ENCODE measurements around the gene SAMD13. TPM values are rescaled to one million over a fixed set of nuclear protein-coding genes. Genes with fewer than 3 reads are reported as not detected.
A peak's percentile ranks its signal among the peaks of the same experiment; 100 is the strongest.

Gene SAMD13
- total and polyA plus RNA-seq, 4 experiments from 2014 or later: 0.22 TPM; not detected in 3

- DNase-seq: no peak
- Mint-ChIP-seq H3K4me3 (peak overlapping the region in 7 of 8 donors; percentile 2 to 60 (median 19)), H3K27me3 (peaks cover 7 to 22% of the 10 kb centered on the region in 2 donors), H3K36me3 (peaks cover 3 to 7% of the 10 kb centered on the region in 2 donors), H3K4me1 (peaks cover 9 to 33% (median 25%) of the 10 kb centered on the region in 4 donors), H3K27ac (no peak overlapping the region), H3K9me3 (peaks cover 0 to 17% (median 13%) of the 10 kb centered on the region in 8 donors)
- no peak overlapping the region for H3K4me3 ChIP-seq (ENCODE audit: low read length in 2 of 2)
- peaks cover 29% of the 10 kb centered on the region for H3K4me1 ChIP-seq (ENCODE audit: insufficient read depth, low read length)
- H3K27ac ChIP-seq (ENCODE audit: low read depth, low read length): no peak overlapping the region
- CTCF ChIA-PET (ENCODE audit: partially characterized antibody): interaction anchor here (1.0 to 1.1 kb wide), 2 partner anchors 132 to 955 kb away, joined by 3 read pairs; no protein-coding TSS in a partner anchor
- H3K9me3 ChIP-seq (ENCODE audit: control insufficient read depth in 1 of 2, low read length in 2 of 2): no peaks in the 10 kb centered on the region
- peaks cover 3% of the 10 kb centered on the region for H3K27me3 ChIP-seq (ENCODE audit: insufficient read depth, low read length)
- POLR2A ChIA-PET (ENCODE audit: partially characterized antibody): interaction anchor here (1.3 kb wide), 1 partner anchor 160 kb away, joined by 3 read pairs; the partner anchor contains the start of gene PRKACB
- intact Hi-C loops (cut with micrococcal nuclease): loop anchor here (2.0 to 5.0 kb wide), 2 partner anchors 129 to 159 kb away; partner anchors contain the start of gene PRKACB
- no peaks in the 10 kb centered on the region for H3K36me3 ChIP-seq (ENCODE audit: insufficient read depth, low read length)
These were observed 1.9 kb downstream of the SAMD13 start for GRCh38 chr1:84303314-84303830.

- H3K4me1 Mint-ChIP-seq: peaks cover 2 to 11% (median 10%) of the 10 kb centered on the region in 4 donors
- peaks cover 0 to 7% of the 10 kb centered on the region in 2 donors for H3K36me3 Mint-ChIP-seq
- peaks cover 4 to 19% of the 10 kb centered on the region in 2 donors for H3K27me3 Mint-ChIP-seq
- no peak for DNase-seq
- ChIA-PET POLR2A (ENCODE audit: partially characterized antibody) (no interaction called here), CTCF (ENCODE audit: partially characterized antibody) (no interaction called here)
- H3K9me3 Mint-ChIP-seq: peaks cover 0 to 17% (median 13%) of the 10 kb centered on the region in 8 donors
- no peak overlapping the region for H3K27ac Mint-ChIP-seq
- H3K27me3 ChIP-seq (ENCODE audit: insufficient read depth, low read length): no peaks in the 10 kb centered on the region
- H3K36me3 ChIP-seq (ENCODE audit: insufficient read depth, low read length): no peaks in the 10 kb centered on the region
- no peak overlapping the region for H3K4me3 Mint-ChIP-seq
- H3K9me3 ChIP-seq (ENCODE audit: control insufficient read depth in 1 of 2, low read length in 2 of 2): no peaks in the 10 kb centered on the region
- H3K4me1 ChIP-seq (ENCODE audit: insufficient read depth, low read length): peaks cover 12% of the 10 kb centered on the region
- intact Hi-C loops (cut with micrococcal nuclease): no loop called here
- H3K4me3 ChIP-seq (ENCODE audit: low read length in 2 of 2): no peak overlapping the region
- H3K27ac ChIP-seq (ENCODE audit: low read depth, low read length): no peak overlapping the region
These were observed 5.9 kb downstream of the SAMD13 start for GRCh38 chr1:84307398-84307797.

- H3K27me3 Mint-ChIP-seq: peaks cover 8 to 20% of the 10 kb centered on the region in 2 donors
- DNase-seq: no peak
- Histone ChIP-seq H3K27me3 (ENCODE audit: insufficient read depth, low read length) (no peaks in the 10 kb centered on the region), H3K9me3 (ENCODE audit: control insufficient read depth in 1 of 2, low read length in 2 of 2) (no peaks in the 10 kb centered on the region), H3K36me3 (ENCODE audit: insufficient read depth, low read length) (no peaks in the 10 kb centered on the region), H3K27ac (ENCODE audit: low read depth, low read length) (no peak overlapping the region), H3K4me1 (ENCODE audit: insufficient read depth, low read length) (no peaks in the 10 kb centered on the region), H3K4me3 (ENCODE audit: low read length in 2 of 2) (no peak overlapping the region)
- no peak overlapping the region for H3K4me3 Mint-ChIP-seq
- peaks cover 0 to 17% (median 12%) of the 10 kb centered on the region in 8 donors for H3K9me3 Mint-ChIP-seq
- peaks cover 0 to 7% of the 10 kb centered on the region in 2 donors for H3K36me3 Mint-ChIP-seq
- CTCF ChIA-PET (ENCODE audit: partially characterized antibody): interaction anchor here (1.2 kb wide), 1 partner anchor 122 kb away, joined by 6 read pairs; no protein-coding TSS in a partner anchor
- H3K4me1 Mint-ChIP-seq: no peaks in the 10 kb centered on the region
- H3K27ac Mint-ChIP-seq: no peak overlapping the region
- POLR2A ChIA-PET (ENCODE audit: partially characterized antibody): no interaction called here
- intact Hi-C loops (cut with micrococcal nuclease): no loop called here
These were observed 9.8 kb downstream of the SAMD13 start for GRCh38 chr1:84311296-84311695.

GRCh38 chr1:84319662-84320061, 18.2 kb downstream of the SAMD13 start:
- H3K4me1 Mint-ChIP-seq: no peaks in the 10 kb centered on the region

GRCh38 chr1:84327830-84328229, 26.3 kb downstream of the SAMD13 start:
- no peak overlapping the region for H3K4me3 Mint-ChIP-seq
- no peaks in the 10 kb centered on the region for H3K4me1 Mint-ChIP-seq
- CTCF ChIA-PET (ENCODE audit: partially characterized antibody): no interaction called here

More at GRCh38 chr1:84319662-84320061, 18.2 kb downstream of the SAMD13 start:
- H3K36me3 ChIP-seq (ENCODE audit: insufficient read depth, low read length): no peaks in the 10 kb centered on the region
- H3K27ac Mint-ChIP-seq: no peak overlapping the region
- no peak overlapping the region for H3K4me3 Mint-ChIP-seq
- no peak overlapping the region for H3K4me3 ChIP-seq (ENCODE audit: low read length in 2 of 2)
- H3K27me3 ChIP-seq (ENCODE audit: insufficient read depth, low read length): no peaks in the 10 kb centered on the region
- H3K9me3 ChIP-seq (ENCODE audit: control insufficient read depth in 1 of 2, low read length in 2 of 2): no peaks in the 10 kb centered on the region
- DNase-seq: no peak
- H3K9me3 Mint-ChIP-seq: peaks cover 0 to 10% (median 6%) of the 10 kb centered on the region in 8 donors
- intact Hi-C loops (cut with micrococcal nuclease): no loop called here
- H3K27ac ChIP-seq (ENCODE audit: low read depth, low read length): no peak overlapping the region
- peaks cover 6 to 23% of the 10 kb centered on the region in 2 donors for H3K27me3 Mint-ChIP-seq
- H3K36me3 Mint-ChIP-seq: no peaks in the 10 kb centered on the region
- H3K4me1 ChIP-seq (ENCODE audit: insufficient read depth, low read length): no peaks in the 10 kb centered on the region
- CTCF ChIA-PET (ENCODE audit: partially characterized antibody): no interaction called here
- POLR2A ChIA-PET (ENCODE audit: partially characterized antibody): no interaction called here

GRCh38 chr1:84330125-84330984, 28.8 kb downstream of the SAMD13 start:
- CTCF ChIA-PET (ENCODE audit: partially characterized antibody): no interaction called here
- Histone ChIP-seq H3K27me3 (ENCODE audit: insufficient read depth, low read length) (no peaks in the 10 kb centered on the region), H3K9me3 (ENCODE audit: control insufficient read depth in 1 of 2, low read length in 2 of 2) (no peaks in the 10 kb centered on the region), H3K36me3 (ENCODE audit: insufficient read depth, low read length) (no peaks in the 10 kb centered on the region), H3K4me3 (ENCODE audit: low read length in 2 of 2) (no peak overlapping the region), H3K4me1 (ENCODE audit: insufficient read depth, low read length) (no peaks in the 10 kb centered on the region), H3K27ac (ENCODE audit: low read depth, low read length) (no peak overlapping the region)
- intact Hi-C loops (cut with micrococcal nuclease): no loop called here
- POLR2A ChIA-PET (ENCODE audit: partially characterized antibody): no interaction called here
- H3K27ac Mint-ChIP-seq: no peak overlapping the region
- peaks cover 0 to 8% (median 2%) of the 10 kb centered on the region in 8 donors for H3K9me3 Mint-ChIP-seq
- no peaks in the 10 kb centered on the region for H3K4me1 Mint-ChIP-seq
- H3K4me3 Mint-ChIP-seq: no peak overlapping the region
- peaks cover 0 to 5% of the 10 kb centered on the region in 2 donors for H3K27me3 Mint-ChIP-seq
- DNase-seq: no peak
- no peaks in the 10 kb centered on the region for H3K36me3 Mint-ChIP-seq

More at GRCh38 chr1:84327830-84328229, 26.3 kb downstream of the SAMD13 start:
- POLR2A ChIA-PET (ENCODE audit: partially characterized antibody): no interaction called here
- no peak overlapping the region for H3K27ac ChIP-seq (ENCODE audit: low read depth, low read length)
- H3K27me3 ChIP-seq (ENCODE audit: insufficient read depth, low read length): no peaks in the 10 kb centered on the region
- Mint-ChIP-seq H3K9me3 (peaks cover 0 to 4% (median 0%) of the 10 kb centered on the region in 8 donors), H3K27ac (no peak overlapping the region), H3K27me3 (peaks cover 0 to 5% of the 10 kb centered on the region in 2 donors), H3K36me3 (peaks cover 0 to 3% of the 10 kb centered on the region in 2 donors)
- intact Hi-C loops (cut with micrococcal nuclease): loop anchor here (2.0 kb wide), 1 partner anchor 67 kb away; no protein-coding TSS in a partner anchor
- no peaks in the 10 kb centered on the region for H3K36me3 ChIP-seq (ENCODE audit: insufficient read depth, low read length)
- H3K9me3 ChIP-seq (ENCODE audit: control insufficient read depth in 1 of 2, low read length in 2 of 2): no peaks in the 10 kb centered on the region
- no peak overlapping the region for H3K4me3 ChIP-seq (ENCODE audit: low read length in 2 of 2)
- no peak for DNase-seq
- no peaks in the 10 kb centered on the region for H3K4me1 ChIP-seq (ENCODE audit: insufficient read depth, low read length)

GRCh38 chr1:84339503-84339902, 38.0 kb downstream of the SAMD13 start:
- H3K9me3 ChIP-seq (ENCODE audit: control insufficient read depth in 1 of 2, low read length in 2 of 2): no peaks in the 10 kb centered on the region
- Mint-ChIP-seq H3K4me3 (no peak overlapping the region), H3K27ac (no peak overlapping the region), H3K9me3 (peaks cover 0 to 38% (median 28%) of the 10 kb centered on the region in 8 donors), H3K36me3 (peaks cover 0 to 9% of the 10 kb centered on the region in 2 donors), H3K4me1 (no peaks in the 10 kb centered on the region), H3K27me3 (peaks cover 8 to 10% of the 10 kb centered on the region in 2 donors)
- H3K36me3 ChIP-seq (ENCODE audit: insufficient read depth, low read length): no peaks in the 10 kb centered on the region
- ChIA-PET POLR2A (ENCODE audit: partially characterized antibody) (no interaction called here), CTCF (ENCODE audit: partially characterized antibody) (no interaction called here)
- H3K27ac ChIP-seq (ENCODE audit: low read depth, low read length): no peak overlapping the region
- no peak overlapping the region for H3K4me3 ChIP-seq (ENCODE audit: low read length in 2 of 2)
- no peaks in the 10 kb centered on the region for H3K4me1 ChIP-seq (ENCODE audit: insufficient read depth, low read length)
- H3K27me3 ChIP-seq (ENCODE audit: insufficient read depth, low read length): no peaks in the 10 kb centered on the region
- DNase-seq: no peak
- intact Hi-C loops (cut with micrococcal nuclease): no loop called here

Data from CD4-positive, alpha-beta memory T cell (primary cell).